HT1080 (cell line): Measurements from ENCODE around the gene SCGB3A2. TPM values are rescaled to one million over a fixed set of nuclear protein-coding genes. Genes with fewer than 3 reads are reported as not detected.
A peak's percentile ranks its signal among the peaks of the same experiment; 100 is the strongest.

Source experiments
- DNase-seq: peaks from one replicate; pipeline ENCODE4 v3.0.0-alpha.2; 2015; ENCODE audit warnings: low read depth
- total RNA-seq: library from RNA; depleted of rRNA; stranded (reverse); fragments of >200 nt; shearing (Covaris generic); gene quantifications from 2 replicates; pipeline ENCODE4 v1.2.3, GENCODE V29; 2014; rRNA removed

SCGB3A2 gene
- total RNA-seq, 1 experiment from 2014 or later = not detected

GRCh38 chr5:147904110-147904509 is 25.6 kb downstream of the SCGB3A2 start:
- DNase-seq = peak; percentile 26

- DNase-seq = peak; percentile 66
Observed at GRCh38 chr5:147906326-147907095, 28.0 kb downstream of the SCGB3A2 start, which contains the start of gene C5orf46. C5orf46 (minus strand) TSS chr5:147906538; CDS start chr5:147906501, 37 bp downstream.

- no peak for DNase-seq
Observed at GRCh38 chr5:147911427-147911826, 32.9 kb downstream of the SCGB3A2 start.

GRCh38 chr5:147912011-147912410 is 33.5 kb downstream of the SCGB3A2 start:
- DNase-seq = no peak

GRCh38 chr5:147913786-147914185 is 35.3 kb downstream of the SCGB3A2 start:
- DNase-seq = peak; percentile 64

GRCh38 chr5:147918101-147918685 is 39.7 kb downstream of the SCGB3A2 start:
- DNase-seq = no peak

- no peak for DNase-seq
Observed at GRCh38 chr5:147918899-147919298, 40.4 kb downstream of the SCGB3A2 start.

GRCh38 chr5:147920420-147921030 is 42.0 kb downstream of the SCGB3A2 start:
- DNase-seq = no peak

- DNase-seq = no peak
Observed at GRCh38 chr5:147921136-147921535, 42.6 kb downstream of the SCGB3A2 start.

- DNase-seq = no peak
Observed at GRCh38 chr5:147925020-147925419, 46.5 kb downstream of the SCGB3A2 start.

- DNase-seq = no peak
Observed at GRCh38 chr5:147927901-147928300, 49.4 kb downstream of the SCGB3A2 start.

- no peak for DNase-seq
Observed at GRCh38 chr5:147930769-147931168, 52.3 kb downstream of the SCGB3A2 start.

Other genes with a start within 250 kb of the SCGB3A2 start
- 0.58 and 1.2 TPM in 2 replicates for gene JAKMIP2, start 96.0 kb upstream of the SCGB3A2 start, total RNA-seq
- not detected in 2 replicates for gene SPINK1, start 47.0 kb upstream of the SCGB3A2 start, total RNA-seq
- 0.84 and 3.3 TPM in 2 replicates for gene C5orf46, start 27.8 kb downstream of the SCGB3A2 start, total RNA-seq
- not detected in 2 replicates for gene SPINK5, start 185.3 kb downstream of the SCGB3A2 start, total RNA-seq